G401.6 (cell line): Measurements from ENCODE around the gene ADAM12.
"Not testable (repeated sequence)": the region's sequence is repeated elsewhere in the genome, so short reads cannot be mapped to it uniquely, and the experiment has no call there.

ENCODE experiments used
- FAIRE-seq: peaks from 2 replicates; lab custom pipeline; 2012; peaks lifted over from hg19 to GRCh38; lab: Jason Lieb, UNC

Gene ADAM12

DNA sequence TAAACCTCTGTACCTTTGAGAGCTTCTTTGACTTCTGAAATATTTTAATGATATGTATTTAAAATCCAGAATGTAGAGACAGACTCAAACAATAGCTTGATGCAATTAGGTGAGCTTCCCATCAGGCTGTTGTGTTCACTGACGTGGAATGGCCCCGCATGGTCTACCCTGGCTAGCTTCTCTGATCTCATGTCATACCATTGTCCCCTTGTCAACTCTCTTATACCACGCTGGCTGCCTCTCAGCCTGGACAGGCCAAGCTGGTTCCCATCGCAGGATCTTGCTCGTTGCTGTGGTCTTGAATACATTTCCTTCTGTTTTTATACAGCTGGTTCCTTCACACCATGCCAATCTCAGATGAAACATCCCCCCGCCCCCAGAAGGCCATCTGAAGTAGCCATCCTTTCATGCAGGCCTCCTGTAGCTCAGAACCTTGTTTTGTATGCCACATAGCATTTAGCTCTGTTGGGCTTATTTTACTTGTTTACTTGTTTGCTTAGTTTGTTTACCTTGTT lies 407.7 kb downstream of the ADAM12 start:
- FAIRE-seq, result no peak

DNA sequence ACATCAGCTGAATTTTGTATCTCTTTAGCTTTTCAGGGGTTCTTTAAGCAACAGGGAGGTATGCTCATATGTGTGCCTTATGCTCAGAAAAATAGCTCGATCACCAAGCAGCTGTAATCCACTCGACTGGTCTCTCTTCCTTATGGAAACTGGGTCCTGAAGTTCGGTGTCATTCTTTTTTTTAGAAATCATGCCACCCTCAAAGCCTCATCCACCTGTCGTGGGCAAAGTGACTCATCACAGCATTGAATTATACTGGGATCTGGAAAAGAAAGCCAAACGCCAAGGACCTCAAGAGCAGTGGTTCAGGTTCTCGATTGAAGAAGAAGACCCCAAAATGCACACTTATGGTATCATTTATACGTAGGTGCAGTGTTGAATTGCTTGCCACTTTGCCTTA lies 408.3 kb downstream of the ADAM12 start:
- no peak for FAIRE-seq

DNA sequence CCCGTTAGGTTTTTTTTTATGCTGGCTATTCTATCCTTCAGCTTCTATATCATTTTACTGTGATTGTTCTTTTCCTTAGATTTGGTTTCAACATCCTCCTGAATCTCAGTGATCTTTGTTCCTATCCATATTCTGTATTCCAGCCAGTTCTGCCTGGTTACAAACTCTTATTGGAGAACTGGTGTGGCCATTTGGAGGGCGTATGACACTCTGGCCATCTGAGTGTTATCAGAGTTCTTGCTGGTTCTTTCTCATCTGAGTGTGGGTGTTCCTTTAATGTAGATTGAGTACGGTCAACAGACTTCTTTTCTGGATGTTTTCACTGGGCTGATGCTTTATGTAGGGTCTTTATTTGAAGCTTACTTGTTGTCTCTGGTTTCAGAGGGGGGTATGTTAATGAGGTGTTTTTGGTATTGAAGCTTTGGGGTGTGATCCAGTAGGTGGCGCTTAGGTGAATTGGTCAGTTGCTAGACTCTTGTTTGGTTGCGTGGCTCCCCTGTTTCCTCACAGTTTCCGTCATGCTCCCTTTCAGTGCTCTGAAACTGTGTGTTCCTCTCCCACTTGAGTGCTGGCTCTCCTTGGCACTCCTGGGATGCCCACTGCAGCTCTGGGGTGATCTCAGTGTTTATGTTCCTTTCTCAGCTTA lies 411.2 kb downstream of the ADAM12 start:
- FAIRE-seq, result no peak

DNA sequence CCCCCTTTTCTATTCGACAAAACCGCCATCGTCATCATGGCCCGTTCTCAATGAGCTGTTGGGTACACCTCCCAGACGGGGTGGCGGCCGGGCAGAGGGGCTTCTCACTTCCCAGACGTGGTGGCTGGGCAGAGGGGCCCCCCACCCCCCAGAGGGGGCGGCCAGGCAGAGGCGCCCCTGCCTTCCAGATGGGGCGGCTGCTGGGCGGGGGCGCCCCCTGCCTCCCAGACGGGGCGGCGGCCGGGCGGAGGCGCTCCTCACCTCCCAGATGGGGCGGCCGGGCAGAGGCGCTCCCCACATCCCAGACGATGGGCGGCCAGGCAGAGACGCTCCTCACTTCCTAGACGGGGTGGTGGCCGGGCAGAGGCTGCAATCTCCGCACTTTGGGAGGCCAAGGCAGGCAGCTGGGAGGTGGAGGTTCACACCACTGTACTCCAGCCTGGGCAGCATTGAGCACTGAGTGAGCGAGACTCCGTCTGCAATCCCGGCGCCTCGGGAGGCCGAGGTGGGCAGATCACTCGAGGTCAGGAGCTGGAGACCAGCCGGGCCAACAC lies 418.1 kb downstream of the ADAM12 start:
- not testable (repeated sequence) for FAIRE-seq

DNA sequence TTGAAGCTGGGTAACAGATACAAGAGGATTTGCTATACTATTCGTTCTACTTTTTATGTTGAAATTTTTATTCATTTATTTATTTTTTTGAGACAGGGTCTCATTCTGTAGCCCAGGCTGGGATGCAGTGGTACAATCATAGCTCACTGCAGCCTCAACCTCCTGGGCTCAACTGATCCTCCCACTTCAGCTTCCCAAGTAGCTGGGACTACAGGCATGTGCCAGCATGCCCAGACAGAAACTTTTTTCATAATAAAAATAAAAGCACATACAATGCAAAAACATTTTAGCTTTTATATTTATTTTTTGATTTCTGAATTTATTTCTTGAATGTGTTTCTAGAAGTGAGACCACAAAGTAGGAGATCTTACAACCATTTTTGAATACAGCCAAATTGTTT lies 420.7 kb downstream of the ADAM12 start:
- no peak for FAIRE-seq

DNA sequence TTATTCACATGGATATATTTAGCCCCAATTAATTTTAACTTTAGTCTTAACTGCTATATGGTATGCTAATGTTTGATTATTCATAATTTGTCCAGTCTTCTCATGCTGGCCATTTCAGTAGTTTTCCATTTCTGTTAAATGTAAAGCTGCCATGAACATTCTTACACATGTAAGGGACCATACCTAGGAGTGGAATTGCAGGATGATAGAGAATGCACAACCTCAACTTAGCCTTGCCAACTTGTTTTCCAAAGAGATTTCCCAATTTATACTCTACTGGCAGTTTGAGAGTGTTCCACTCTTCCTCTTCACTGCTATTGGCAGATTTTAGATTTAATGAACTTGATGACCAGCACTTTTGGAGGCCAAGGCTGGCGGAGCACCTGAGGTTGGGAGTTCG lies 423.7 kb downstream of the ADAM12 start:
- FAIRE-seq, result no peak
